ENCODE data around the gene COBLL1.
"Not testable (repeated sequence)": the region's sequence is repeated elsewhere in the genome, so short reads cannot be mapped to it uniquely, and the experiment has no call there.

COBLL1 gene

GRCh38 chr2:164719996-164720941 is 121.4 kb downstream of the COBLL1 start:
- no peak for DNase-seq (ENCODE audit: insufficient read length, low spot score)
- TF ChIP-seq POLR2AphosphoS5 (IDR thresholded peaks at IDR 0.05; ENCODE audit: low read depth, low read length) (no peak), POU2F2 (IDR thresholded peaks at IDR 0.05; ENCODE audit: low read depth, low read length) (no peak), PAX5 (IDR thresholded peaks at IDR 0.05; ENCODE audit: insufficient read depth, low read length, severe bottlenecking) (no peak), SPI1 (IDR thresholded peaks at IDR 0.05; ENCODE audit: low read depth, low read length) (no peak), POLR2A (IDR thresholded peaks at IDR 0.05; ENCODE audit: low read depth, low read length) (no peak), TAF1 (IDR thresholded peaks at IDR 0.05; ENCODE audit: low read depth, low read length) (no peak)
- no peak for FAIRE-seq

DNA sequence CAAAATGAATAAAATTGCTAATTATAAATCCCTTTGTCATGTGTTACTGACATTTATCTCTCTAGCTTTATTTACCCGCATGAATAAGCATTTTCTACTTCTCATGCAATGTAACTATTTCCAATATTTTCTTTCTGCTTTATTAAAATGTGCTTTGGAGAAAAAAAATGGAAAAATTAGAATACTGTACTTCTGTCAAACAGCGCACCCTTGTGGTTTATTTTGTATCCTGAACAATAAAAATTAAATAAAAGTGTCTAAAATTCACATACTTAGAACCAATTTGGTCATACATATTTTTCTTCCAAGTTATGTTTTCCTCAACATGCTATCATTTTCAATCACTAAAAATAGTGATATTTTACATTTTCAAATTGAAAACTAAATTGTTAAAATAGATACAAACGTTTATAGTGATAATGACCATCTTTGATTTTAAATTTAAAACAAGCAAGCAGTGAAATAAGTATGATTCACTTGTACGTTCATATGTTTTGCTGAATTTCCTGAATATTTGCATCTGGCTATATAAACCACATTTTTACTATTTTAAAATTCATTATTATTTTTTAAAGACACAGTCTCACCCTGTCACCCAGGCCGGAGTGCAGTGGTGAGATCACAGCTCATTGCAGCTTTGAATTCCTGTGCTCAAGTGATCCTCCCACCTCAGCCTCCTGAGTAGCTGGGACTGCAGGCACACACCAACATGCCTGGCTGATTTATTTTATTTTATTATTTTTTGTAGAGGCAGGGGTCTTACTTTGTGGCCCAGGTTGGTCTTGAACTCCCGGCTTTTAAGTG is 124.4 kb downstream of the COBLL1 start:
- DNase-seq (ENCODE audit: insufficient read length, low spot score) = no peak
- TF ChIP-seq SPI1 (IDR thresholded peaks at IDR 0.05; ENCODE audit: low read depth, low read length) = no peak
- TF ChIP-seq POU2F2 (IDR thresholded peaks at IDR 0.05; ENCODE audit: low read depth, low read length) = no peak
- TF ChIP-seq TAF1 (IDR thresholded peaks at IDR 0.05; ENCODE audit: low read depth, low read length) = no peak
- no peak for TF ChIP-seq PAX5 (IDR thresholded peaks at IDR 0.05; ENCODE audit: insufficient read depth, low read length, severe bottlenecking)
- TF ChIP-seq POLR2AphosphoS5 (IDR thresholded peaks at IDR 0.05; ENCODE audit: low read depth, low read length) = no peak
- TF ChIP-seq POLR2A (IDR thresholded peaks at IDR 0.05; ENCODE audit: low read depth, low read length) = no peak
- FAIRE-seq = no peak

- no peak for FAIRE-seq
- no peak for DNase-seq (ENCODE audit: insufficient read length, low spot score)
- TF ChIP-seq PAX5 (IDR thresholded peaks at IDR 0.05; ENCODE audit: insufficient read depth, low read length, severe bottlenecking) (no peak), SPI1 (IDR thresholded peaks at IDR 0.05; ENCODE audit: low read depth, low read length) (no peak), TAF1 (IDR thresholded peaks at IDR 0.05; ENCODE audit: low read depth, low read length) (no peak), POLR2AphosphoS5 (IDR thresholded peaks at IDR 0.05; ENCODE audit: low read depth, low read length) (no peak), POU2F2 (IDR thresholded peaks at IDR 0.05; ENCODE audit: low read depth, low read length) (no peak), POLR2A (IDR thresholded peaks at IDR 0.05; ENCODE audit: low read depth, low read length) (no peak)
These were observed 127.2 kb downstream of the COBLL1 start for GRCh38 chr2:164714471-164714870.

DNA sequence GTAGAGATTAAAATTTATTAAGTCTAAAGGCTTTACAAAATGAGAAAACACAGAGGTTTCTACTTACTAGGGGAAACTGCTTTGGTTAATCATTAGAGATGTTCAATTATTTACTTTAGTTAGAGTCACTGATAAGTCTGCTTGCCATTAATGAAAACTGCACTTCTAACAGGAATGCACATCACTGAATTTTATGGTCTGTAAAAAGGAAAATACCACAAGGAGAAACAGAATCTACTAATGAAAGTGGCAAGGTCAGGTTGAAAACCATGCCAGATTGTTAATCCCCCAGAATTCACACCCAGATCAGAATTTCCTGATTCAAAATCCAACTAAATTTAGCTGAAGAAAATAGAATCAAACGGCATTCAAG is 129.9 kb downstream of the COBLL1 start:
- DNase-seq (ENCODE audit: insufficient read length, low spot score) (no peak), FAIRE-seq (no peak)
- TF ChIP-seq TAF1 (IDR thresholded peaks at IDR 0.05; ENCODE audit: low read depth, low read length) (no peak), POLR2AphosphoS5 (IDR thresholded peaks at IDR 0.05; ENCODE audit: low read depth, low read length) (no peak), POU2F2 (IDR thresholded peaks at IDR 0.05; ENCODE audit: low read depth, low read length) (no peak), SPI1 (IDR thresholded peaks at IDR 0.05; ENCODE audit: low read depth, low read length) (no peak), PAX5 (IDR thresholded peaks at IDR 0.05; ENCODE audit: insufficient read depth, low read length, severe bottlenecking) (no peak), POLR2A (IDR thresholded peaks at IDR 0.05; ENCODE audit: low read depth, low read length) (no peak)

DNA sequence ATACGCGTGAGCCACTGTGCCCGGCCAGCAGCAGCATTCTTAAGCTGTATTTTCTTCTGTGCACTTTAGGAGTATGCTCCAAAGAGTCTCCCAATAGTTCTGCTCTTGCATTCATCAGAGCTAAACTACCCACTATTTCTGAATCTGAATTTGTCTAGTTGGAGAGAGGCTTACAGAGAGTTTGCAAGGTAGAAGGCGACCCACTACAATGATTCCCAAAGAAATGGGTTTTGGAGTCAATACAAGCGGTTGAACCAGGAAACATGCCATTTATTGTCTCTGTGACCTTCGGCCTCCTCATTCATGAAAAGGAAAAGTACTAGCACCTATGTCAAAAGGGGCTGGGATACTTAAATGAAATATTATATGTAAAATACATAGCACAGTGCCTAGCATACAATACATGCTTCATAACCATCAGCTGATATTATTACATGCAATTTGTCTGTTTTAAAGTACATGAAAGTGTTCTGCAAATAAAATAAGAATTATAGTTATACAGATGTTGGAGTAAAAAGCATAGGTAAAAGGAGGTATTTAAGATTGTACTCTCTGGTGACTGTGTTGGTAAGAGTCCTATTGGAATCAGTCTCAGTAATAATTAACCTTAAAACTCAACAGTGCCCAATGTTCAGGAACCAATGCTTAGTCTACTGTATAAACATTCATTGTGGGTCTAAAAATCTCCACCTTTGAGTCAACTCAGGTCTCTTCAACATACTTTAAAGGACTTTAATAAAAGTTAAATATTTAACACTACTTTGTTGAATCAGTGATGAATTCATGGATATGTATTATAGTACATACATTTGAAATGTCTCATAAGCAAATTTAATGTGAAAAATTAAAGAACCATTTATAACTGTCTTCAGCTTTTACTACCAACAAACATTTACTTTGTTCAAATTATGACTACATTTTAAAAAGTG is 130.5 kb downstream of the COBLL1 start:
- no peak for TF ChIP-seq SPI1 (IDR thresholded peaks at IDR 0.05; ENCODE audit: low read depth, low read length)
- no peak for TF ChIP-seq POLR2AphosphoS5 (IDR thresholded peaks at IDR 0.05; ENCODE audit: low read depth, low read length)
- no peak for FAIRE-seq
- no peak for DNase-seq (ENCODE audit: insufficient read length, low spot score)

DNA sequence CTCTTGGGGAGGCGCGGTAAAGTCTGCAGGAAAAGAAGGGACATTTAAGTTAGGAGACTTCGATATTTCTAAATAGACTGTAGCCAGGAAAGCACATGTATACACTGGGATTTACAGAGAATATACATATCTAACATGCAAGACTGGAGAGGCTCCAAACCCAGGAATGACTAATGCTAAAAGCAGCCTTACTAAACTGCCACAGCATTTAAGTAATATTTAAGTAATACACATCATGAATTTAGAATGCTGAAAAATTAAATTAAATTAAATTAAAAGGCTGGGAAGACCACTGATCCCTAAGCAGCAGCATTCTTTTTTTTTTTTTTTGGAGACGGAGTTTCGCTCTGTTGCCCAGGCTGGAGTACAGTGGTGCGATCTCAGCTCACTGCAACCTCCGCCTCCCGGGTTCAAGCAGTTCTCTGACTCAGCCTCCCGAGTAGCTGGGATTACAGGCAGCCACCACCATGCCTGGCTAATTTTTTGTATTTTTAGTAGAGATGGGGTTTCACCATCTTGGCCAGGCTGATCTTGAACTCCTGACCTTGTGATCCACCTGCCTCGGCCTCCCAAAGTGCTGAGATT is 131.3 kb downstream of the COBLL1 start:
- not testable (repeated sequence) for DNase-seq (ENCODE audit: insufficient read length, low spot score); FAIRE-seq

DNA sequence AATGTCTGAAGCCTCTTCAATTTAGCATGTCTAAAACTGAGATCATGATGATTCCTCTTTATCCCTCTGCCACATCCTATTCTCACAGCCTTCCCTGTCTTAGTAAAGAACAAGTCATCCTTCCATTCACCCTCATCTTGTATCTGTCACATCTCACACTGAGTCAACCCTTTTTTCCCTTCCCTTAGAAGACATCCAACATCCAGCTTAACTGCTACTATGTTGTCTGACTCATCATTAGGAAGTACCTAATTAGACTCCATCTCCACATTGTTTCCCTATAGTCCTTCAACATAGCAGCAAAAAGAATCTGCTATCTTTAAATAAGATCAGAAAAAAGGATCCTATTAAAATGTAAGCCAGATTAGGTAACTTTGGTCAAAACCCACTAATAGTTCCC is 135.1 kb downstream of the COBLL1 start:
- no peak for DNase-seq (ENCODE audit: insufficient read length, low spot score)
- no peak for TF ChIP-seq TAF1 (IDR thresholded peaks at IDR 0.05; ENCODE audit: low read depth, low read length)

DNA sequence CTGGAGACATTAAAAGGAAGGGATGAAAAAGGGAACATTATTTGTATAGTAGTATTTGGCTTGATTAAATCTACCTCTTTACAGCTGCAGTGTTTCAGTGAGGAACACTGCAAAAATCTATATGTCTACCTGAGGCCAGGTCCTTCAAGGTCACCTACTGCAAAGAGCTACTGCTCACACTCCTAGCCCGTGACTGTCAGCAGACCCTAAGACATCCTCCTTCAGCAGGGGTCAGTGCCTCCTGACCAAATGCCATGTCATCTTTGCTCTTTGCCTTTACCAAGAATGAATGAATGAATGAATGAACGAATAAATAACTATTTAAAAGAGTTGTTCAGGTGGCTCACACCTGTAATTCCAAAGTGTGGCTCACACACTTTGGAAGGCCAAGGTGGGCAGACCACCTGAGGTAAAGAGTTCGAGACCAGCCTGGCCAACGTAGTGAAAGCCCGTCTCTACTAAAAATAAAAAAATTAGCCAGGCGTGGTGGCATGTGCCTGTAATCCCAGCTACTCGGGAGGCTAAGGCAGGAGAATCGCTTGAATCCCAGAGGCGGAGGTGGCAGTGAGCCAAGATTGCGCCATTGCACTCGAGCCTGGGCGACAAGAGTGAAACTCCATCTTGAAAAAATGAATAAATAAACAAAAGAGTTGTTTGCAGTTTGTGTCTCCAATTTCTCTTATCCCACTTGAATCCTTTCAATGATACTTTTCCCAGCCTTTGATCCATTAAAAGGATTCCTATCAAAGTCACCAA is 136.0 kb downstream of the COBLL1 start:
- TF ChIP-seq PAX5 (IDR thresholded peaks at IDR 0.05; ENCODE audit: insufficient read depth, low read length, severe bottlenecking) (no peak), POU2F2 (IDR thresholded peaks at IDR 0.05; ENCODE audit: low read depth, low read length) (no peak), TAF1 (IDR thresholded peaks at IDR 0.05; ENCODE audit: low read depth, low read length) (no peak), POLR2AphosphoS5 (IDR thresholded peaks at IDR 0.05; ENCODE audit: low read depth, low read length) (no peak), SPI1 (IDR thresholded peaks at IDR 0.05; ENCODE audit: low read depth, low read length) (no peak)
- FAIRE-seq (no peak), DNase-seq (ENCODE audit: insufficient read length, low spot score) (no peak)

More for the DNA sequence above, 135.1 kb downstream of the COBLL1 start:
- no peak for FAIRE-seq
